Measurements from ENCODE around the gene MINAR2.

DNA sequence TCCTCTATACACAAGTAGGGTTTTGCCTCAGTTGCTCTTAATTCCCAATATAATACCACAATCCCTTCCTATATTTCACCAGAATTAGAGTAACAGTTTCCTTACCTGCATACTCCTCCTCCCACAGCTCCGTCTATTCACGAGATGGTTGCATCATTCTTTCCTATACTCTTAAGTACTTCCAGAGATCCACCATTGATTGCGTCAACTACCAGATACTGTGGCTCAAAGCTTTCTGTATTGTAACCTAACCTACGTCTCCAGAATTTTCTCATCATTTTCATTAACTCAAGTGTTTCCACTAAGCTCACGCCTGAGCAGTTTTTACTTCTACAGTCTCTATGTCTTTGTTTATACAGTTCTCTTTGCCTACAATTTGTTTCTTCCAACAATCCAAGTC is 31.2 kb upstream of the MINAR2 start:
- TF ChIP-seq, protein P1, sequence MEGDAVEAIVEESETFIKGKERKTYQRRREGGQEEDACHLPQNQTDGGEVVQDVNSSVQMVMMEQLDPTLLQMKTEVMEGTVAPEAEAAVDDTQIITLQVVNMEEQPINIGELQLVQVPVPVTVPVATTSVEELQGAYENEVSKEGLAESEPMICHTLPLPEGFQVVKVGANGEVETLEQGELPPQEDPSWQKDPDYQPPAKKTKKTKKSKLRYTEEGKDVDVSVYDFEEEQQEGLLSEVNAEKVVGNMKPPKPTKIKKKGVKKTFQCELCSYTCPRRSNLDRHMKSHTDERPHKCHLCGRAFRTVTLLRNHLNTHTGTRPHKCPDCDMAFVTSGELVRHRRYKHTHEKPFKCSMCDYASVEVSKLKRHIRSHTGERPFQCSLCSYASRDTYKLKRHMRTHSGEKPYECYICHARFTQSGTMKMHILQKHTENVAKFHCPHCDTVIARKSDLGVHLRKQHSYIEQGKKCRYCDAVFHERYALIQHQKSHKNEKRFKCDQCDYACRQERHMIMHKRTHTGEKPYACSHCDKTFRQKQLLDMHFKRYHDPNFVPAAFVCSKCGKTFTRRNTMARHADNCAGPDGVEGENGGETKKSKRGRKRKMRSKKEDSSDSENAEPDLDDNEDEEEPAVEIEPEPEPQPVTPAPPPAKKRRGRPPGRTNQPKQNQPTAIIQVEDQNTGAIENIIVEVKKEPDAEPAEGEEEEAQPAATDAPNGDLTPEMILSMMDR (IDR thresholded peaks at IDR 0.05), result no peak
- no peak for TF ChIP-seq POLR2A (IDR thresholded peaks at IDR 0.05)

Measured in stomach (tissue), 4 donors.